Heart left ventricle (tissue), 13 donors: ENCODE measurements around the gene TACC2.

Experiments
- CTCF ChIP-seq, 12 donors: fragments of 200-600 bp; sonication (generic) in 4 of 12; IDR thresholded peaks; one replicate each; pipeline versions ENCODE4 v1.5.0 to v1.8.0; 2018 to 2022; ENCODE audit warnings: antibody characterized with exemption in 12 of 12, mild to moderate bottlenecking in 5 of 12
- POLR2A ChIP-seq, 2 donors: fragments of 450-650 bp; IDR thresholded peaks; one replicate each; pipeline ENCODE4 v1.6.1; 2017; ENCODE audit warnings: antibody characterized with exemption in 2 of 2, mild to moderate bottlenecking in 2 of 2, moderate library complexity in 2 of 2
- donor health status: ischemic (EF 13 %, LVEDD 7.1; RV severe dilation, severe dysfunction).
- donor health status: DM: no; HTN: yes; CAD: no.
- donor health status: DM: no; HTN: no; CAD: no.
- donor health status: ischemic (EF 25% LVEDD 6.9; RV normal size, moderate dysfunction).
- donor health status: ischemic (EF 25% LVEDD 5.7; RV mildly dilated, moderate dysfunction).
- donor health status: ischemic (EF 35%, LVEDD 5.7; RV mildly dilated, moderate dysfunction).
- donor health status: nonischemic (EF 11% LVEDD 7.7; RV severe dilation, severe dysfunction).
- donor health status: DM: yes; HTN: yes; CAD: no.
- donor health status: PGD.
- donor health status: ischemic (EF 29% LVEDD 5.4; RV normal size, mild dysfunction).
- donor health status: nonischemic (EF 23%, LVEDD 6.1; RV moderate dilation, normal function).

- TF ChIP-seq POLR2A (IDR thresholded peaks at IDR 0.05) (no peak), CTCF (IDR thresholded peaks at IDR 0.05) (no peak)
Observed at GRCh38 chr10:122297583-122297982, 308.6 kb downstream of the TACC2 start.
